H1 (cell line): Measurements from ENCODE around the gene CACNA1D.

Source experiments
- CHD7 ChIP-seq: fragments of 300-600 bp; sonication (generic); IDR thresholded peaks from 2 replicates; pipeline ENCODE4 v1.7.1; 2012; ENCODE audit warnings: low read length, moderate library complexity, mild to moderate bottlenecking, inconsistent platforms; ENCODE audit not compliant: insufficient replicate concordance
- CTCF ChIP-seq, 3 experiments: IDR thresholded peaks; 1 replicate in 2 of 3; 2 replicates in 1 of 3; pipeline versions ENCODE4 v1.5.1 to v1.6.1; 2011; ENCODE audit warnings: low read length in 3 of 3, mild to moderate bottlenecking in 3 of 3, inconsistent platforms in 2 of 3, low read depth in 1 of 3, moderate library complexity in 1 of 3; ENCODE audit not compliant: insufficient read depth in 1 of 3; ENCODE audit errors: control extremely low read depth in 1 of 3
- EP300 ChIP-seq, 2 experiments: IDR thresholded peaks; 1 replicate in 1 of 2; 2 replicates in 1 of 2; pipeline ENCODE4 v1.6.1; 2011 to 2012; ENCODE audit warnings: low read depth in 2 of 2, low read length in 2 of 2, mild to moderate bottlenecking in 2 of 2, borderline replicate concordance in 1 of 2, inconsistent platforms in 1 of 2, moderate library complexity in 1 of 2
- EZH2 ChIP-seq: fragments of 200-600 bp; sonication (generic); IDR thresholded peaks from 2 replicates; pipeline ENCODE4 v1.7.1; 2012; ENCODE audit warnings: low read depth, mild to moderate bottlenecking, moderate library complexity, low read length, inconsistent platforms; ENCODE audit not compliant: severe bottlenecking
- NRF1 ChIP-seq: IDR thresholded peaks from 2 replicates; pipeline ENCODE4 v1.6.1; 2011; ENCODE audit warnings: mild to moderate bottlenecking, low read depth, low read length, improper control_type of control experiment
- POLR2A ChIP-seq, 2 experiments: IDR thresholded peaks; 1 replicate in 1 of 2; 2 replicates in 1 of 2; pipeline ENCODE4 v1.6.1; 2011; ENCODE audit warnings: low read depth in 2 of 2, low read length in 2 of 2, mild to moderate bottlenecking in 2 of 2; ENCODE audit errors: control extremely low read depth in 1 of 2
- SIN3A ChIP-seq, 2 experiments: IDR thresholded peaks in 1 of 2; conservative IDR thresholded peaks in 1 of 2; 2 replicates each; pipeline ENCODE4 v1.6.1; 2011 to 2012; ENCODE audit warnings: low read length in 2 of 2, improper control_type of control experiment in 1 of 2, low read depth in 1 of 2, mild to moderate bottlenecking in 1 of 2
- SIRT6 ChIP-seq: IDR thresholded peaks from one replicate; pipeline ENCODE4 v1.7.1; 2012; ENCODE audit warnings: low read length, inconsistent platforms
- SP2 ChIP-seq: IDR thresholded peaks from 2 replicates; pipeline ENCODE4 v1.6.1; 2012; ENCODE audit warnings: mild to moderate bottlenecking, low read length, inconsistent platforms
- SRF ChIP-seq: IDR thresholded peaks from 2 replicates; pipeline ENCODE4 v1.6.1; 2011; ENCODE audit warnings: mild to moderate bottlenecking, low read depth, low read length, moderate library complexity
- YY1 ChIP-seq: IDR thresholded peaks from 2 replicates; pipeline ENCODE4 v1.6.1; 2011; ENCODE audit warnings: low read depth, mild to moderate bottlenecking, low read length

- TF ChIP-seq CTCF (IDR thresholded peaks at IDR 0.05; ENCODE audit: control extremely low read depth in 1 of 3, insufficient read depth in 1 of 3, low read depth in 1 of 3, low read length in 3 of 3) (no peak), SRF (no peak), CHD7 (no peak), EP300 (IDR thresholded peaks at IDR 0.05; ENCODE audit: borderline replicate concordance in 1 of 2, low read depth in 2 of 2, low read length in 2 of 2) (no peak), SIRT6 (no peak), POLR2A (IDR thresholded peaks at IDR 0.05; ENCODE audit: control extremely low read depth in 1 of 2, low read depth in 2 of 2, low read length in 2 of 2) (no peak), SIN3A (conservative IDR thresholded peaks at IDR 0.05 in 1 of 2, IDR thresholded peaks at IDR 0.05 in 1 of 2; ENCODE audit: low read depth in 1 of 2, low read length in 2 of 2) (no peak), SP2 (no peak), EZH2 (no peak), YY1 (no peak), NRF1 (no peak)
Measured at GRCh38 chr3:53775018-53775417, 280.6 kb downstream of the CACNA1D start.
